Type B pancreatic cell (in vitro differentiated cells): Measurements from ENCODE around the gene STING1. TPM values are rescaled to one million over a fixed set of nuclear protein-coding genes. Genes with fewer than 3 reads are reported as not detected.

Experiments
- DNase-seq: peaks from one replicate; pipeline ENCODE4 v3.0.0; 2021; ENCODE audit warnings: mixed read lengths; ENCODE audit not compliant: unreplicated experiment; ENCODE audit errors: extremely low spot score
- H3K27ac Mint-ChIP-seq: 2 replicates; pipeline ENCODE4 v1.8.0; 2021; ENCODE audit warnings: mild to moderate bottlenecking, mixed read lengths
- H3K27me3 Mint-ChIP-seq: 2 replicates; pipeline ENCODE4 v1.8.0; 2021; ENCODE audit warnings: mixed read lengths
- H3K36me3 Mint-ChIP-seq: 2 replicates; pipeline ENCODE4 v1.8.0; 2021; ENCODE audit warnings: mixed read lengths
- H3K4me1 Mint-ChIP-seq: one replicate; pipeline ENCODE4 v1.8.0; 2021; ENCODE audit warnings: mixed read lengths; ENCODE audit not compliant: unreplicated experiment
- H3K4me3 Mint-ChIP-seq: 2 replicates; pipeline ENCODE4 v1.8.0; 2021; ENCODE audit warnings: mild to moderate bottlenecking, mixed read lengths
- H3K9me3 Mint-ChIP-seq: 2 replicates; pipeline ENCODE4 v1.8.0; 2021; ENCODE audit warnings: mixed read lengths
- CTCF ChIP-seq: fragments of 200-600 bp; sonication (generic); conservative IDR thresholded peaks from 2 replicates; pipeline ENCODE4 v1.5.0; 2021; ENCODE audit warnings: antibody characterized with exemption, mild to moderate bottlenecking
- total RNA-seq: library from RNA; stranded (reverse); gene quantifications from 2 replicates; pipeline ENCODE4 v1.2.1, GENCODE V29; 2021; ENCODE audit warnings: low replicate concordance

Gene STING1
- total RNA-seq, 1 donor from 2014 or later, result 7.7 TPM

GRCh38 chr5:139524940-139525585, 42.5 kb upstream of the STING1 start:
- H3K27ac Mint-ChIP-seq, result no peak overlapping the region
- no peak for TF ChIP-seq CTCF
- no peak overlapping the region for H3K4me3 Mint-ChIP-seq
- no peaks in the 10 kb centered on the region for H3K9me3 Mint-ChIP-seq
- DNase-seq, result no peak
- no peaks in the 10 kb centered on the region for H3K36me3 Mint-ChIP-seq
- peaks cover 22% of the 10 kb centered on the region for H3K4me1 Mint-ChIP-seq
- H3K27me3 Mint-ChIP-seq, result no peaks in the 10 kb centered on the region

- Mint-ChIP-seq H3K27ac (no peak overlapping the region), H3K27me3 (no peaks in the 10 kb centered on the region), H3K4me3 (no peak overlapping the region), H3K9me3 (no peaks in the 10 kb centered on the region), H3K36me3 (no peaks in the 10 kb centered on the region), H3K4me1 (peaks cover 22% of the 10 kb centered on the region)
- no peak for TF ChIP-seq CTCF
- DNase-seq, result no peak
Observed at GRCh38 chr5:139524446-139524845, 41.9 kb upstream of the STING1 start.

- DNase-seq, result no peak
- H3K9me3 Mint-ChIP-seq, result no peaks in the 10 kb centered on the region
- no peak overlapping the region for H3K4me3 Mint-ChIP-seq
- no peak overlapping the region for H3K27ac Mint-ChIP-seq
- no peak for TF ChIP-seq CTCF
- no peaks in the 10 kb centered on the region for H3K36me3 Mint-ChIP-seq
- H3K4me1 Mint-ChIP-seq, result peaks cover 24% of the 10 kb centered on the region
- no peaks in the 10 kb centered on the region for H3K27me3 Mint-ChIP-seq
Observed at GRCh38 chr5:139523635-139524445, 41.3 kb upstream of the STING1 start.

GRCh38 chr5:139517683-139518564, 35.4 kb upstream of the STING1 start:
- peak; percentile 96 for DNase-seq
- Mint-ChIP-seq H3K36me3 (no peaks in the 10 kb centered on the region), H3K27me3 (no peaks in the 10 kb centered on the region), H3K4me3 (peak overlapping the region; percentile 93), H3K27ac (peak overlapping the region; percentile 83), H3K4me1 (peaks cover 14% of the 10 kb centered on the region), H3K9me3 (no peaks in the 10 kb centered on the region)
- peak; percentile 95 for TF ChIP-seq CTCF

GRCh38 chr5:139514486-139514856, 31.9 kb upstream of the STING1 start:
- Mint-ChIP-seq H3K4me1 (peaks cover 14% of the 10 kb centered on the region), H3K27ac (no peak overlapping the region), H3K27me3 (peaks cover 5% of the 10 kb centered on the region)

More at GRCh38 chr5:139514486-139514856, 31.9 kb upstream of the STING1 start:
- no peak for TF ChIP-seq CTCF
- no peaks in the 10 kb centered on the region for H3K36me3 Mint-ChIP-seq
- DNase-seq, result no peak
- H3K4me3 Mint-ChIP-seq, result no peak overlapping the region
- no peaks in the 10 kb centered on the region for H3K9me3 Mint-ChIP-seq
